ENCODE measurements around the gene ACVR2A. TPM values are rescaled to one million over a fixed set of nuclear protein-coding genes. Genes with fewer than 3 reads are reported as not detected.
A peak's percentile ranks its signal among the peaks of the same experiment; 100 is the strongest.

Gene ACVR2A
- total RNA-seq, 4 donors from 2014 or later = 10.1 to 27.5 (median 15.1) TPM

- no peaks in the 10 kb centered on the region for H3K4me1 ChIP-seq
- 50 to 66% methylated on average over 2 of the region's 2 CpGs for WGBS, 2 donors
- H3K27ac ChIP-seq = no peak overlapping the region
- H3K9me3 ChIP-seq = no peaks in the 10 kb centered on the region
- no peak for TF ChIP-seq POLR2A (IDR thresholded peaks at IDR 0.05)
- no peak for TF ChIP-seq CTCF (IDR thresholded peaks at IDR 0.05)
- DNase-seq = no peak
- H3K27me3 ChIP-seq = no peaks in the 10 kb centered on the region
- H3K36me3 ChIP-seq = no peaks in the 10 kb centered on the region
- no peak overlapping the region for H3K4me3 ChIP-seq
- intact Hi-C loops (cut with DNase I) = no loop called here
Observed at GRCh38 chr2:147836099-147836498, 8.7 kb upstream of the ACVR2A start.

- Histone ChIP-seq H3K36me3 (no peaks in the 10 kb centered on the region), H3K9me3 (no peaks in the 10 kb centered on the region), H3K4me3 (peak overlapping the region; percentile 73 to 92 (median 81)), H3K4me1 (peaks cover 6 to 40% (median 9%) of the 10 kb centered on the region in 3 donors), H3K27ac (peak overlapping the region; percentile 96 to 98 (median 98)), H3K27me3 (no peaks in the 10 kb centered on the region)
- no peak for TF ChIP-seq POLR2A (IDR thresholded peaks at IDR 0.05)
- TF ChIP-seq CTCF (IDR thresholded peaks at IDR 0.05) = no peak
- intact Hi-C loops (cut with DNase I) = no loop called here
- 1% methylated on average over 17 to 18 of the region's 18 CpGs for WGBS, 2 donors
- no peak for DNase-seq
Observed at GRCh38 chr2:147843391-147843863, 1.4 kb upstream of the ACVR2A start.

GRCh38 chr2:147843864-147844696, 749 bp upstream of the ACVR2A start:
- Histone ChIP-seq H3K9me3 (no peaks in the 10 kb centered on the region), H3K4me1 (peaks cover 6 to 44% (median 10%) of the 10 kb centered on the region in 3 donors), H3K36me3 (no peaks in the 10 kb centered on the region), H3K27me3 (no peaks in the 10 kb centered on the region), H3K27ac (peak overlapping the region; percentile 96 to 98 (median 98)), H3K4me3 (peak overlapping the region; percentile 73 to 92 (median 81))
- intact Hi-C loops (cut with DNase I) = no loop called here
- peak; percentile 60 for DNase-seq
- 0% methylated on average over 22 of the region's 113 CpGs; no CpG with 5 or more reads in 1 of the 2 donors for WGBS, 2 donors
- TF ChIP-seq POLR2A (IDR thresholded peaks at IDR 0.05) (peak in 2 of 4 donors; percentile 37 to 58), CTCF (IDR thresholded peaks at IDR 0.05) (peak in 3 of 6 experiments; percentile 20 to 39 (median 28))

- intact Hi-C loops (cut with DNase I) = no loop called here
- WGBS, 2 donors = 1% methylated on average over 12 to 14 of the region's 14 CpGs
- no peaks in the 10 kb centered on the region for H3K36me3 ChIP-seq
- H3K27me3 ChIP-seq = no peaks in the 10 kb centered on the region
- H3K4me1 ChIP-seq = peaks cover 8 to 58% (median 10%) of the 10 kb centered on the region in 3 donors
- DNase-seq = no peak
- H3K27ac ChIP-seq = peak overlapping the region; percentile 78 to 98 (median 97)
- H3K4me3 ChIP-seq = peak overlapping the region; percentile 73 to 92 (median 81)
- no peaks in the 10 kb centered on the region for H3K9me3 ChIP-seq
- TF ChIP-seq POLR2A (IDR thresholded peaks at IDR 0.05) = no peak
Observed at GRCh38 chr2:147845411-147845971, 662 bp downstream of the ACVR2A start.

GRCh38 chr2:147846412-147847081, 1.7 kb downstream of the ACVR2A start:
- DNase-seq = no peak
- WGBS, 2 donors = 18% methylated on average over 5 of the region's 5 CpGs
- no peak for TF ChIP-seq POLR2A (IDR thresholded peaks at IDR 0.05)
- no peak for TF ChIP-seq CTCF (IDR thresholded peaks at IDR 0.05)

More at GRCh38 chr2:147846412-147847081, 1.7 kb downstream of the ACVR2A start:
- peaks cover 11 to 68% (median 13%) of the 10 kb centered on the region in 3 donors for H3K4me1 ChIP-seq
- intact Hi-C loops (cut with DNase I) = no loop called here
- H3K27ac ChIP-seq = peak overlapping the region in 2 of 4 donors; percentile 96 to 98
- no peaks in the 10 kb centered on the region for H3K36me3 ChIP-seq
- H3K27me3 ChIP-seq = no peaks in the 10 kb centered on the region
- no peaks in the 10 kb centered on the region for H3K9me3 ChIP-seq
- H3K4me3 ChIP-seq = peak overlapping the region; percentile 73 to 92 (median 81)

Data from esophagus squamous epithelium (tissue), 5 donors.